SK-N-SH (cell line): ENCODE results near the gene C11orf91.

ENCODE experiments used
- RCOR1 ChIP-seq: fragments of 150-350 bp; IDR thresholded peaks from 2 replicates; pipeline ENCODE4 v1.6.1; 2017; ENCODE audit warnings: antibody characterized with exemption, low read length
- RXRA ChIP-seq: IDR thresholded peaks from 2 replicates; pipeline ENCODE4 v1.4.0; 2012; ENCODE audit warnings: low read depth, mild to moderate bottlenecking, borderline replicate concordance

DNA sequence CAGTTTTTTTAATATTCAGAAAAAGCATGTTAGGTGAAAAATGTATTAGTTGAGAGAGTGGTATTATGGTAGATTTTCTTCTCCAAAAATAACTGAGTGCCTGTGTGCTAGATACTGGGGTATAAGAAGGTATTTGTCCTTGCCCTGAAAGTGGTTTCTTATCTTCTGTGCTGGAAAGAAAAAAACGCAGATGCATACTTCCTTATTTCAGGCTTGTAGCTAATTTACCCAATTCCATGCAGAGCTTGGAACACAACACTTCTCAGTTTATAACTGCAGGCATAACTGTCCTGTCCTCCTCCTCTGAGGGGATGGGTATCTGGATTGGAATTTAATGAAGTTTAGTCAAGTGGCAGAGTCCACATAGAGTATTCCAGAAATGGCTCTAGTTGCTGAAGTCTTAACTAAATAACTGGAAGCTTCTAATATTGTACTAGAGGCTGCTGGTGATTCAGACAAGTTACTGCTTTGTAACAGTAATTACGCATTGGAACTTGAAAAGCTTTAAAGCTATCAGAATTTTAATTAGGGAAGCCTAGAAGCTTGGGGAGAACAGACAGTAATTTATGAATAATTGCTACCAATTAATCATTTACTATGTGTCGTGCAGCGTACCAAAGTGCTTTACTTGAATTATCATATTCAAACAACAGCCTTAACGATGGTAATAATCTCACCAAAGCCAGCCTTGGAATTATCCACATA is 12.7 kb upstream of the C11orf91 start:
- TF ChIP-seq RXRA (no peak), RCOR1 (no peak)
